GM21390 (cell line): ENCODE data around the gene SERPINB5.

Source experiments
- ATAC-seq: cut with Tn5 transposase; IDR thresholded peaks from one replicate; pipeline ENCODE4 v1.9.1; 2021; ENCODE audit not compliant: unreplicated experiment

SERPINB5 gene

DNA sequence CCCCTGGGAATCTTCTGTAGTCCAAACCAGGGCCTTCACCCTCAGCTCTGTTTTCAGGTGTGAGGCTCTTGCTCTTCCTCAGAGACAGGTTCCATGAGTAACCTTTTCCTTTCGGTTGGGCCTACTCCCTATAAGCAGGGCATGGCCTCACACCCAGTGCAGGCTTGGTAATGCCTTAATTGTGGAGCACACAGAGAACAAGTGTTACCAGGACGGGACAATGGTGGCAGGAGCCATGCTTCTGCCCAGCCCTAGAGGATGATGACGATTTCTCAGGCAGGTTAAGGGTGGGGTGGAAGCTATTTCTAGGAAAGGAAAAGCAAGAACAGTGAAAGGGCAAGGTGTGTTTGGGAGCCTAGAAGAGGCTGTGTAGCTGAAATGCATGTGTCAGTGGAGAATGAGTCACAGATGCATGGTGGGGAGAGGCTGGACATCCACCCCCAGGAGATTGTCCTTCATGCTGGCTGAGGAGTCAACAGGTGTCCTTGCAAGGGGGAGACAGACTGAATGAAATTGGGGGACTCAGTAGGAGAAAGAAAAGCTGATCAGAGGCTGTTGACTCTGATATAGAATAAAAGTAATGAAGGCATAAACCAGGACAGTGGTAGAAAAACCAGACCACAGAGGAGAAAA lies 43.4 kb downstream of the SERPINB5 start:
- ATAC-seq: no peak

GRCh38 chr18:63523660-63524059 lies 46.9 kb downstream of the SERPINB5 start:
- no peak for ATAC-seq

DNA sequence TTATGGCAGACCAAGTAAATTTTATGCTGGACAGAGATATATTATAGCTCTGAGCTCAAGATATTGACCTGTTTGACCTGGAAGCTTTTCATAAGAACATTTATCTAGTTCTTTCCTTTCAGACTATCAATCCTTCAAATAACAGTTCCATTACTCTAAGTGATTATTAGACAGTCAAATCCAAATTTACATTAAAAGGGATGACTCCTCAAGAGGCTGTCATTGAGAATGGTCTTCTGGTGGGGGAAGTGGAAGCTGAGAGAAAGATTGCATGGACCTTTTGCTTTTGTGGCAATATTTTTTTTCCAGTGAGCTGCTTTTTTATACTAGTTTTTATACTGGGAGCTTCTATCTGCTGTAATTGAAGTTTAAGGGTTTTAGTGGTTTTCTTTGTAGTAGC lies 50.5 kb downstream of the SERPINB5 start:
- no peak for ATAC-seq

DNA sequence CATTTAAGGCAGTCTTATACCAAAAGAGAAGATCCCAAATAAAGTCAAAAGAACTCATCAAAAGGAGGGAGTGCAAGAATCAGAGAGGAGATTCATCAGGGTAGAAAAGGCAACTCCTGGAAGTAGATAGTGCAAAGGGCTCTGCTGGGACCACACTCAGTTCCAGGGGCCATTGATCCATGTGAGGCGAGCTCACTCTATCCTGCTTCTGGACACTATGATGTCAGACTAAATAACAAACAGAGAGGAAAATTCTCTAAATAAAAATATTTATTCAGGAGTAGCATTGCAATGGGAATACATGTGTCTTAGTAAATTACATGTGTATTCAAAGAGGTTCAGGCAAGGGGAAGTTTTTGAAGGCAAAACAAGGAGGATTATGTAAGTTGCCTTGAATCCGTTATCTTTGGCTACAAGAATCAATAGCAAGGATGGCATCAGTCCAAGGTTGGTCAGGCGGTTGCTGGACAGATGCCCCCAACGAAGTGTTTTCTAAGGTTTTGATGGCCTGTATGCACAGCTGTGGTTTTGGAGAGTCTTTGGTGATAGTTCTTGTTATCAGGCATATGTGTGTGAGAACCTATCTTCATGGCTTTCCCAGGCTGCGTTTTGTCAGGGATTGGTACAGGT lies 52.2 kb downstream of the SERPINB5 start:
- no peak for ATAC-seq

GRCh38 chr18:63532471-63532870 lies 55.7 kb downstream of the SERPINB5 start:
- no peak for ATAC-seq

GRCh38 chr18:63534615-63535014 lies 57.9 kb downstream of the SERPINB5 start:
- peak; percentile 66 for ATAC-seq

- ATAC-seq: no peak
Observed at GRCh38 chr18:63539904-63540510, 63.2 kb downstream of the SERPINB5 start.

DNA sequence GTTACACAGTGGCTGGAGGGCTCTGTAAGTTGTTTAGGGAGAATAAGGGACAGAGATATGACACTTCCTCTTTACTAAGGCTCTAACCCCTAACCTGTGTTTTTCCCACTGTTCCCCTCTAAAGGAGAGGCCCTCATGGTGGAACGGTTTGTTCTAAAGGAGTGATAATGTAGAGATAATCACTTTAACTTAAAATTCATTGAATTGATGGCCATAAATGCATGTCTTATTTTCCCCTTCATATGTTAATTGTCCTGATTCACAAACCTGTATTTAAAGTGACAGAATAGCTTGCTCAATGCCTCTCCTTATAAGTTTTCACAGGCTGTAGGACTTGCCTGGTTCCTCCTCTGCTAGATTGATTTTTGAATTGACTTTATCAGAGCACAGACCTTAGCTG lies 65.3 kb downstream of the SERPINB5 start, which contains the start of gene SERPINB12:
SERPINB12 (plus strand) TSS at position 301 of the 400 bp plus-strand sequence. CDS start 13,791 bp downstream, outside the sequence.
- ATAC-seq: no peak

GRCh38 chr18:63544017-63544416 lies 67.3 kb downstream of the SERPINB5 start:
- ATAC-seq: no peak

GRCh38 chr18:63545000-63545399 lies 68.2 kb downstream of the SERPINB5 start:
- no peak for ATAC-seq

DNA sequence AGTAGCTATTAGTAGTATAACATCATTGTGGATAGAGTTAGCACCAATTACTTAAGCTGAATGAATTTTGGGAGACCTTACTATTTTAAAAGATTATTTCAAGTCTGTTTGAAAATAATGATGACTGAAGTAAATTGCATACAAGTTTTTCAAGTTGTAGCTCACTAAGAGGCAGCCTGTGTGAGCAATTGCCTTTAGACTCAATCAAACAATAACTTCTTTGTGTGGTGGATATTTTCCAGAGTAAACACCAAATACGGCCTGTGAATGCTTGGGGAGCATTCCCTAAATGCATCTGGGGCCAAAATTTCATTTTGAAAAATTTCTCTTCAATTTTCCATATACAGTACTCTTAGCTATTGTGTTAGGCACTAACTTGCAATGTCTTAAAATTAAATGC lies 73.3 kb downstream of the SERPINB5 start:
- no peak for ATAC-seq

DNA sequence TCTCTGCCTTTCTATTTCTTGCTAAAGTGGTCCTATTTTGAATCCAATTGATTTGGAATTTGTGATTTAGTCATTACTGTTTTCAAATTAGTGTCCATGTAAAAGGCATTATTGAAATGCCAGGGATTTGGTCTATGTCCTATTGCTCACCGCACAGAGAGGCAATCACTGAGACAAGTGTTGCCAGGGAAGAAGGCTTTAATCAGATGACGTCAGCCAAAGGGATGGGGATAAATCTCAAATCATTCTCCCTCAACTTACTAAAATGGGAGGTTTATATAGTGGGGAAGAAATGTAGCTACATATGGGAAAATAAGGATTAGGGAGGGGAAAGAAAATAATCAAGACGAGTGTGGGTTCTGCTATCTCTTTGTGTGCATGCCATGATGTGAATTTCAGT lies 75.0 kb downstream of the SERPINB5 start:
- ATAC-seq: no peak

- no peak for ATAC-seq
Observed at GRCh38 chr18:63552581-63552980, 75.8 kb downstream of the SERPINB5 start.

GRCh38 chr18:63553081-63553480 lies 76.3 kb downstream of the SERPINB5 start:
- no peak for ATAC-seq
